Effector CD8-positive, alpha-beta T cell (primary cell): ENCODE measurements around the gene VPS4A.

Source experiments
- DNase-seq: peaks from one replicate; lab custom pipeline; 2025; lab: John Stamatoyannopoulos, UW

The VPS4A gene

DNA sequence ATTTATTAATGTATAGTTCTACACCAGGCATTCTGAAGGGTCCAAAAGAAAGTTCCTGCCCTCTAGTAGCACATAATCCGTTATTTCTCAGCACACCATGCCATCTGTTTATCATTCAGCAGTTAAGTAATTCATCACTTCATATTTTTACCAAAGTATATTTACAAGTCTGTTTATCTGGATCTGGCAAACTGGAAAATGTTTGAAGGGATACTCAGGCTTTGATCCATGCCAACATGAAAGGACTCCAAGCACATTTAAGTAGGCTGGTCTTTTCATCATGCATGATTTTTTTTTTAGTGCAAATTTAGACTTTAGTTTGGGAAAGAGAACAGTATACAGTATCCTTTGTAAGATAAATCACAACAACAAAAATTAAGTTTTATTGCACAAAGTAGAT lies 4.1 kb upstream of the VPS4A start:
- no peak for DNase-seq

DNA sequence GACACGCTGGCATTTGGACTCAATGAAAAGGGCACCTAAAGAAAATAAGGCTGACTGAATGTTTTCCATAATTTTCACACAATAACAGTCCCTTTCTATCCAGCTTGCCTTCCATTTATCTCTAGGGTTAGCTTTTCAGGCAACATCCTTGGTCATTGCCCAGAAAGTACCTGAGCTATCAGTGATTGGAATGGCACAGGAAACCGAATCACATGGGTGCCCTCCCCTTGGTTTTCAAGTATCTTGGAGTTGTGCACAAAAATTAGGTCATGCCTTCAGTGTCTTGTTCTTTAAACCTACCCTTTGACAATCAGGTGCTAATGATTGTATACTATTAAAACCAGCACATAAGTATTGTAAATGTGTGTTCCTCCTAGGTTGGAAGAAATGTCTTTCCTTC lies 3.3 kb upstream of the VPS4A start:
- no peak for DNase-seq

DNA sequence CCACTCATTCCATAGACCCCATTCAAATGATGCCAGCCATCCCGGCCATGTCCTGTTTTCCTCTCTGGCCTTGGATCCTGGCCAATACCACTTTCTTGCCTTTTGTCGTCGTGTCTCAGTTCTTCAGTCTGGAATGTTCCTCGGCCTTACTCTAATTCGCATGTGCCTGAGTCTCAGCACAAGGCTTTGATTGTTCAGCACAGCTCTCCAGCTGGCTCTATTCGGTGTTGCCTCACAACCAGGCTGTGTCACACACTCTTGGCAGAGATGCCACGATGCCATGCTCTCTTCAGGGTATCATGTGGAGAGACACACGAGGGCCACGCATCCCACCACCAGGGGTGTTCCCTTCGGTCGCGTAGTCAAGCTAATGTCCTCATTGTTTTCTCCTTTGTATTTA lies 1.8 kb upstream of the VPS4A start:
- DNase-seq = no peak

DNA sequence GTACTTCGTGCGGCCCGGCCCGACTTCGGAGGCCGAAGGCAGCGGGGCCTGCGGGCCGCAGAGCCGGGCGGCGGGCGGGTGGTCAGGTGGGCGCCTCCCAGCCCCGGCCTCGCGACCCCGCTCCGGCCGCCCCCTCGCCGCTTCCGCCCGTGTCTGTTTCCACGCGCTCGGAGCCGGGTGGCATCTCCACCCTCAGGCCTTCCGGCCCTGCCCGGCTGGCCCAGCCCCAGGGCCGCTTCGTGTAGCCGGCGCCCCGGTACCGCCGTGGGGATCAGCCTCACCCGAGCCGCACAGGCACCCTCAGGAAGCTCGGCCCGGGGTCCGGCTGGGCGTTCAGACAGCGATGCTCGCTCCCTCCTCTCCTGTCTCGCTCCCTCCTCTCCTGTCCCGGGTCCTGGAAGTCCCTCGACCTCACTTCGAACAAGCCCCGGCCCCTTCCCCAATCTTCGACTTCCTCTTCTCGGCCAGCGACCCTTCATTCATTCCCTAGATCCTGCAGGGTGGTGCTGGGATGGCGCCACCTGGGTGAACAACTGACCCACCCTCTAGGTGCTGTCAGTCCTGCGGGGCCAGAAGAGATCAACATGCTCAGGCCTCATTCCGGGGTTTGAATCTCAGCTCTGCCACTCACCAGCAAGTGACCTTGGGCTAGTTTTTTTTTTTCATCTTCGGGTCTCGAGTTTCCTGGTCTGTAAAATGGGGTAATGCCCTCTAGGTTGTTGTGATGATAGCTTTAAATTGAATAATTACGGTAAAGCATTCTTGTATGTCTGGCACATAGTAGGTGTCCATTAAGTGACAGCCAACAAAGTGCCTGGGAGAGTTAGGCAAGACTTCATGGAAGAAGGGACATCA lies 610 bp downstream of the VPS4A start:
- DNase-seq = peak; percentile 27

DNA sequence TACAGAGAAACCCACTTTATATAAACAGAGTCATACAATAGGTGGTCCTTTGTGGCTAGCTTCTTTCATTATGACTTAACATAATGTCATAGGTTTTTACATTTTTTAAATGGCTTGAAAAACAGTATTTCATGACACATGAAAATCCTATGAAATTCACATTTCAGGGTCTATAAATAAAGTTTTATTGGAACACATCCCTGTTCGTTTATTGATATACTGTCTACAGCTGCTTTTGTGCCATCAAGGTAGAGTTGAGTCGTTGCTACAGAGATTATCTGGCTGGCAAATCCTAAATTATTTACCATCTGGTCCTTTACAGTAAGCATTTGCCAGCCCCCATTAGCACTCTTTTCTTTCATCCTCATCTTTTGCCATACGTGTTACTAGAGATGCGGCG lies 2.3 kb downstream of the VPS4A start:
- no peak for DNase-seq

DNA sequence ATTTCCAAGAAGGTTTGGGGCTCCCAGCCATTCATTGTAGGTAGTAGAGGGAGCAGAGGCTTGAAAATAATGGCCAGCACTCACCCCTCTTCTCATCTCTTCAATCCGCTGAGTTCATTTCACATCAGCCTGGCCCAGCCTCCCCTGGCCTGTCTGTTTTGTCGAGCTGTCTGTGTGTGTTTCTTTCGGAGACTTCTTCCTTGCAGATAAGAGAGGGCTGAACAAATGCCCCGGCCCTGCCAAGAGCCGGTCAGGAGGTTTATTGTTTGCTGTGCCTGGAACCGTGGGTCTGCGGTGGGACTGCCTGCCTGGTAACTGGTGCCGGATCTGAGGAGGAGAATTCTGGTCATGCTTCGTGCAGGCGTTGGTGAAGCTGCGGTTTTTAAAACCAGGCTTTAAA lies 3.4 kb downstream of the VPS4A start:
- DNase-seq = no peak

DNA sequence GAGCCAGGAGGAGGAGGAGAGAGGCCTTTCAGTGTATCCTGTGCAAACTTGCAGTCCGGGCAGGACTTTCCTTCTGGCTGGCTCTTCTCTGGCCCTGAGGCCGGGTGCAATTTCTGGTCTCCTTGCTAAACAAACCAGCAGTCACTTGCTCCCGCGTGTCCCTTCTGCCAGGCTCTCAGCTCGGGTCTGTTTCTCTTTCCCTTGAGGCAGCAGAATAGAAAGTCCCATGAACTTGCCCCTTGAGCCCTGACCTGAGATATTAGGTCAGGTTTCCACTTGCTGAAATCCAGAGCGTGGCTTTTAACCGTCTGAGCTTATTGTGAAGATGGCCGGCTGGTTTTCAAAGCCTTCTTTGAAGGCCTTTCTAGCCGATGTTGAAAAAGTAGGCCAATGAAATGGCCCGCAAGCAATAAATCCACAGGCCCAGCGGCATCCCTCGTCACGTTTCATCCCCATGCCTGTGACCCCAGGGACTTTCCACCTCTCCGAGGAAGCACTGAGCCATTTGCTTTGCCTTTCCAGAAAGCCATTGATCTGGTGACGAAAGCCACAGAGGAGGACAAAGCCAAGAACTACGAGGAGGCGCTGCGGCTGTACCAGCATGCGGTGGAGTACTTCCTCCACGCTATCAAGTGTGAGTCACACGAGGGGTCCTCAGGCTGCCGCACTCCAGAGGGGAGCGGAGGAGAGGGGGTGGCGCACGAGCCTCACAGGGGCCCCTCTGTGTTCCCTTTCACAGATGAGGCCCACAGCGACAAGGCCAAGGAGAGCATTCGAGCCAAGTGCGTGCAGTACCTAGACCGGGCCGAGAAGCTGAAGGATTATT lies 4.5 kb downstream of the VPS4A start:
- no peak for DNase-seq

DNA sequence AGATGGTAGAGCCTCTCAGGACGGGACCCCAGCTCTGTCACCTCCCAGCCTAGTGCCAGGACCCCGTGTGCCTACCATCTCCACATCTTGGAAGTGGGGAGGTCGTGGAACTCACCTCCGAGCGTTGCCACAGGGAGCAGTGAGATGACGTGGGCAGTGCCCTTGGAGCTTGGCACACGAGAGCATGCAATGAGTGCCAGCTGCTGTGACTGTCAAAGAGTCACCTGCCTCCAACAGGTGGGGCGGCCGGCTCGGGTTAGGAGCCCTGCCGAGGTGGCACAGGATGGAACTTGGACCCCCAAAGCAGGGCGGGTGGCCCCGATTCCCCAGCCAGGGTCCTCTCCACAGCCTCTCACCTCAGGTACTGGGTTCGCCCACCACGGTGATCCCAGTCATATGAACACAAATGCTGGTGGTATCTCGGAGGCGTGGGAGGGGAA lies 5.5 kb downstream of the VPS4A start:
- DNase-seq = no peak

DNA sequence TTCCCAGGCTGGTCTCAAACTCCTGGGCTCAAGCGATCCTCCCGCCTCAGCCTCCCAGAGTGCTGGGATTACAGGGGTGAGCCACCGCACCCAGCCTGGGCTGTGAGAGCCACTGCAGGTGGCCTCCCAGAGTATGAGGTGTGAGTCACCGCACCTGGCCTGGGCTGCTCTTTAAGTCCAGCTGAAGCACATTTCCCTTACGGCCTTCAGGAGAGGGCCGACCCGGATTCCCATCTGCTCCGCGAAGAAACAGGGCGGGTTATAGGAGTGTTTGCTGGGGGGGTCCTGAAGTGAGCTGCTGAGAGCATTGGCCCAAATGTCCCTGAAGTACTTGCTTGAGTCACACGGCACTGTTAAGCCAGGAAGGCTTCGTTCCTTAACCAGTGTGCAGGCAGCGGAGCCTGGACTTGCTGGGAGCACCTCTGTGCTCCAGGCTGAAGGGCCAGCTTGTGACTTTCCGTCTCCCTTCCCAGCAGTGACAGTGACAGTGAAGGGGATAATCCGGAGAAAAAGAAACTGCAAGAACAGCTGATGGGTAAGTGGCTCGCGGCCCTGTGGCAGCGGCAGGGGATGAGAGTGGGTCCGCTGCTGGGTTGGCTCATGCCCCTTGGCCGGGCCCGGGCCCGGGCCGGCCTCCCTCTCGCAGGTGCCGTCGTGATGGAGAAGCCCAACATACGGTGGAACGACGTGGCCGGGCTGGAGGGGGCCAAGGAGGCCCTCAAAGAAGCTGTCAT lies 7.2 kb downstream of the VPS4A start:
- no peak for DNase-seq

DNA sequence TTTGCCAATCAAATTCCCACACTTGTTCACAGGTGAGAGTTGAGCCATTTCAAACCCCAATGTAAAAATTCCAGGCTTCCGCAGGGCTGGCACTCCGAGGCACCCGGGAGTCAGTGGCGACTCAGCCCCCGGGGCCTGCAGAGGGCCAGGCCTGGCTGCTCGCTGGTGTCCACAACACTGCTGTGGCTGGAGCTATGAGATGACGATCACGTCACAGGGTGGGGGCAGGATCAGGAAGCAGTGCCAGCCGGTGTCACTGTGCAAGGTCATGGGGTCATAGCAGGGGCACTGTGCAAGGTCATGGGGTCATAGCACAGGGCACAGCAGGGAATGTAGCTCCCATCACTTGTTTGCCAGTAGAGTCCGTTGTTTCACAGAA lies 7.8 kb downstream of the VPS4A start:
- DNase-seq = no peak

DNA sequence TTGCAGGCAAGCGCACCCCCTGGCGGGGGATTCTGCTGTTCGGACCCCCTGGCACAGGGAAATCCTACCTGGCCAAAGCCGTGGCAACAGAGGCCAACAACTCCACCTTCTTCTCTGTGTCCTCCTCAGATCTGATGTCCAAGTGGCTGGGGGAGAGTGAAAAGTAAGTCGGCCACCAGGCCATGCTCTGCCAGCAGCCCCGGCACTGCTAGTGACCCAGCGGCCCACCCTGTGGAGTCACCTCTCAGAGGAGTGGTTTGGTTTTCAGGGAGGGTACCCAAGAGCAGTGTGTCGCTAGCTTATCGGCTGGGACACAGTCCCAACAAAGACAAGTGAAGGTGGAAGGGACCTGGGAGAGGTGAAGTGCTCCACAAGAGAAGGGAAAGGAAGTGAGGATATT lies 8.2 kb downstream of the VPS4A start:
- DNase-seq = no peak

DNA sequence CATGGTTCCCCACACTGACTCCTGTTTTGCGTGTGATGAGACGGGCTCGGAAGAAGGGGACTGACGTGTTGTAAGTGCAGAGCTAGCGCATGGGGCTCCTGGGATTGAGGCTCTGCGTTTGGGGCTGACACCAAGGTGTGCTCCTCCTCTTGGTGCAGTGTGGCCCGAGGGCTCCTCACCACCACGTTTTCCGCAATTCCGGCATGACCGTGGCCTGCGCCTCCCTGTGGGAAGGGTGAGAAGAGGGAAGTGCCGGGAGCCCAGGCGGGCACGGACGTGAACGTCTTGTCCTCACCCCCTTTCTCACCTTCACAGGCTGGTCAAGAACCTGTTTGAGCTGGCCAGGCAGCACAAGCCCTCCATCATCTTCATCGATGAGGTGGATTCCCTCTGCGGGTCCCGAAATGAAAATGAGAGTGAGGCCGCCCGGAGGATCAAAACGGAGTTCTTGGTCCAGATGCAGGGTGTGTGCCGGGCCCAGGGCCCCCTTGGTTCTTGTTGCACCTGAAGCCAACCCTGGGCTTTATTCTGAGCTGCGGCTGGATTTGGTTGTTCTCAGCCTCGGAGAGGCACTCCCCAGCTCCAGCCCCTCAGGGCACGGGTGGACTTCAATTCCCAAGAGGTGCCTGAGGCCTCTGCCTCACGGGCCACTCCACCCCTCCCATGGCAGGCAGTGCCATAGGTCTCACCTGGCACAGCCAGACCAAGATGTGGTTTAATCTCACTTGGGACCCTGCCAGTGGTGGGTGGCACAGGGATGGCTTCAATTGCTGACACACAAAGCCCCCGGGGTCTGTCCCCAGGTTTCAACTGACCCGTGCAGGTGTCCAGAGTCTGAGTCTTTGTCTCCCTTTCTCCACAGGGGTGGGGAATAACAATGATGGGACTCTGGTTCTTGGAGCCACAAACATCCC lies 8.9 kb downstream of the VPS4A start:
- no peak for DNase-seq

DNA sequence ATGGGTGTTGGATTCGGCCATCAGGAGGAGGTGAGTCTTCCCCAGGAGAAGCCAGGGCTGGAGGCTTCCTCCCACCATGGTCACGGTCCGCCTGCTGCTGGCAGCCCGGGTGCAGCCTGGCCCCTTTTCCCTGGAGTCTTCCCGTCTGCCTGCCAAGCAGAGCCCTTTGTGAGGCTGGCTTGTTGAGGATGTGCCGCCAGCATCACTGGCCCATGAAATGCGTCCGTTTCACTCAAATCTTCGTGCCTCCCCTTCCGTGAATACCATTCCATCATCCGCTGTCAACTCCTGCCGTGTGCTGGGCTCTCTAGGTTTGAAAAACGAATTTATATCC lies 9.6 kb downstream of the VPS4A start:
- DNase-seq = no peak

DNA sequence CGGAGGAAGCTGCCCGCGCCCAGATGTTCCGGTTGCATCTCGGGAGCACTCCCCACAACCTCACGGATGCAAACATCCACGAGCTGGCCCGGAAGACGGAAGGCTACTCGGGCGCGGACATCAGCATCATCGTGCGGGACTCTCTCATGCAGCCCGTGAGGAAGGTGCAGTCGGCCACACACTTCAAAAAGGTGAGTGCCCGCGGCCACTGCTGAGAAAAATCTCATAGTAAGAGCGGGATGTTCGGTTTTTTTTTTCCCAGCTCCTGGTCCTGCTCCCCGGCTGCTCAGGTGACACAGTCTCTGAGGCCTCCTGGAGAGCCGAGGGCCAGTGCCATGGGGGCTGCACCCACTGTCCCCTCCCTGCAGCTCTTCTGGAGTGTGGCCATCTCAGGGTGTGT lies 9.9 kb downstream of the VPS4A start:
- DNase-seq = no peak

DNA sequence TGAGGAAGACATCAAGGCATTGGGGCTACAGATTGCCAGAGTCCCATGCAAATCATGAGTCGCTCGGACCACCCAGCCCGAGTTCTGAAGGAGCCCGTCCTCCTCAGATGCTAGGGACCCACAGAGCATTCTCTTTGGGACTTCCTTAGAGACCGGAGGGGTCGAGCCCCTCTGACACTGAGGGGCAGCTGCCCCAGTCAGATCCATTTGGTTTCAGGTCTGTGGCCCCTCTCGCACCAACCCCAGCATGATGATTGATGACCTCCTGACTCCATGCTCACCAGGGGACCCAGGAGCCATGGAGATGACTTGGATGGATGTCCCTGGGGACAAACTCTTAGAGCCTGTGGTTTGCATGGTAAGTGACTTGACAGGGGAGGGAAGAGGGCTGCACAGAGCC lies 11.2 kb downstream of the VPS4A start:
- no peak for DNase-seq

DNA sequence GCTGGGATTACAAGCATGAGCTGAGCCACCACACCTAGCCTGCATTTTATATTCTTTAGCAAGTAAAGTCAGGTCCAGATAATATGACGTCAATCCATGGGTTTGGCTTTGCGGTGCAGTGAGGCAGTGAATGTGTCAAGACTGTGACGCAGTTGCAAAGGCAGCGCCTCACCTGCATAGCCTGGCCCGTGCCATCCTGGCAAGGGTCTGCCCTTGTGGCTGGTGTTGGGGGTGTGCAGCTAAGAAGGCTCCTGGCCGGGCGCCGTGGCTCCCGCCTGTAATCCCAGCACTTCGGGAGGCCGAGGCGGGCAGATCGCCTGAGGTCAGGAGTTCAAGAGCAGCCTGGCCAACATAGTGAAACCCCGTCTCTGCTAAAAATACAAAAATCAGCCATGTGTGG lies 12.3 kb downstream of the VPS4A start:
- DNase-seq = no peak

DNA sequence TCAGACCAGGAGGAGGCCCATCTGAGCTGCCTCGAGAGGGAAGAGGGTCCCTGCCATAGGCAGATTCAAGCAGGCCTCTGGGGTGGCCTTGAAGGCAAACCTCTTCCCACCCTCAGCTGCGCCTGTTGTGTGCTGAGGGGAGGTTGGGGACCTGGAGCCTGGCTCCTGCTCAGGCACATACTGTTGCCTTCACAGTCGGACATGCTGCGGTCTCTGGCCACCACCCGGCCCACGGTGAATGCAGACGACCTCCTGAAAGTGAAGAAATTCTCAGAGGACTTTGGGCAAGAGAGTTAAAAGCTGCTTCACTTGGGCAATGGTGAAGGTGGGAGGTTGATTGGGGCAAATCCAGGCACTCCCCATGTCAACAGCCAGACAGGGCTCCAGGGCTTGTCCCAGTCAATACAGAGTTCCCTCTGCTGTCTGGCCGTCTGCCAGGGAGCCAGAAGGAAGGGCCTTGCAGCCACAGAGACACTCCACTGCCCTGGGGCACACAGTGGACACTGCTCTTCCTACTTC lies 12.9 kb downstream of the VPS4A start:
- DNase-seq = no peak

DNA sequence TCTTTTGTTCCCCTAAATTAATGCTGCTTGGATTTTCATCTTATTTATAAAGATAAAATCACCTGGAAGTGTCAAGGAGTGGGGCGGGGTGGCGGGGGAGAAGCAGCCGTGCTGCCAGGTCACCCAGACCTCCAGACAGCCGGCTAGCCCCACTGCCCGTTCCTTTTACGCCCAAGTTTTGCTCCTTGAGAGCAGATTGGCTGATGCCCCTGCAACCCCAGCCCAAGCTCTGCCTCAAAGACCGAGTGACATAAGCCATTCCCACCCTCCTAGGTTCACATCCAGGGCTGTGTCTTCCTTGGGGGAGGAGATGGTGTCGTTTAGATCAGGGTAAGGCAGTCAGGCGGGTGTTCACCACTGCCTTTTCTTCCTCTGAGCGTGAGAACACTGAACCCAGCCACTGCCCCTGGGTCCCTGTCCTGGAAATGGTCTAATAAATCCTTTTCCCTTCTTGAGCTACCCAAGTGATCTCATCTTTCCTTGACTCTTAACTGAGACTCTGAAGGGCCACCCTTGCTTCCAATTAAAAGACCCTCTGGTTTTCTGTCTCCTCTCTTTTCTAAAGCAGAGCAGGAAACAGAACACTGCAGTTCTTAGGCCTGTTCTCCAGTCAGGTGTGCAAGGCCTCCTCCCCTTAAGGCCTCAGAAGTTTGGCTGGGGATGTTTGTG lies 13.6 kb downstream of the VPS4A start:
- DNase-seq = no peak

DNA sequence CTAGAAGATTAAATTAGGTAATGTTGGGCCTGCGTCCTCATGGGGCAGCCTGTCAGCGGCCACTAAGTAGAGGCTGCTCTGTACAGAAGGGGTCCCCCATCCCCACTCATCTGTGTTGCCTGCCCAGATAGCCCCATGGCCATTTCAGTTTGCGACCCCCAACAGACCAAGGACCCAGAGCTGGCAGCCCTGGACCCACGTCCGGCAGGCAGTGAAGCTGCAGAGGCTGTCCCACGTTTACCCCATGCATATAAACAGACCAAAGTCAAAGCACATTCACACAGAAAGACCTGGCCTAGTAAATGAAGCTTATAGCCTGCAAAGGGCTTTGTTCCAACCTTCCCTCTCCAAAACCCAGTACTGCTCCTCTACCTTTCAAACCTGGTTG lies 14.6 kb downstream of the VPS4A start:
- no peak for DNase-seq

DNA sequence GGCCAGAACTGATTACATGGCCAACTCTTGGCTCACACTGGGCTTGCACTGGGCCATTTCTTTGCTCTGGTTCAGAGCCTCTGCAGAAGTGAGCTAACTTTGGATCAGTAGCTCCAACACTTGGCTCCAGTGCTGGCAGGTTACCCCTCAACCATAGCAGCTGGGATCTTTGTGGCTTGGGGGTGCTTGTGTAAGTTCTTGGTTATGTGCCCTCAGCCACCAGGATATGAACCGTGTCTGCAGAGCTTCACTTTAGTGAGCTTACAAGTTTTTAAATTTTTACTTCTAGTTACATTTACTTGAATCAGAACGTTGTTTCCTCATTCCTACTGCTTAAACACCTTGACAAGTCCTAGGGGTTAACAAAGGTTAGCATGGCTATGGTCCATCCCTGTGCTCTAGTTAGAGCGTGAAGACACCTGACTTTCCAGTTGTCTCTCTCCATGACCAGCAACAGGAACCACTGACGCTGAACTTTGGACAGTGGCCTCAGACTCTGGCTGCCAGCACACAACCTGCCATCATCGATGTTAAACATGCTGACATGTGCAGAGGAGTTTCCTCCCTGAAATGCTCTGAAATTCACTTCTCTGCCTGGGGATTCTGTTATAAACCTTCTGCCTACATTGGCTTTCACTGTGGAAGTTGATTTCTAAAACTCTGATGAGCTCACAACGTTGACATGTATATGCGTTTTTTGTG lies 15.2 kb downstream of the VPS4A start:
- DNase-seq = no peak
